DMS79 (cell line): ENCODE measurements around the gene P2RX4.
"Not testable (repeated sequence)": the region's sequence is repeated elsewhere in the genome, so short reads cannot be mapped to it uniquely, and the experiment has no call there.

Experiments used
- DNase-seq: peaks from one replicate; lab custom pipeline; 2025; lab: John Stamatoyannopoulos, UW

The P2RX4 gene

GRCh38 chr12:121277374-121277759 lies 67.4 kb downstream of the P2RX4 start:
- DNase-seq = no peak

DNA sequence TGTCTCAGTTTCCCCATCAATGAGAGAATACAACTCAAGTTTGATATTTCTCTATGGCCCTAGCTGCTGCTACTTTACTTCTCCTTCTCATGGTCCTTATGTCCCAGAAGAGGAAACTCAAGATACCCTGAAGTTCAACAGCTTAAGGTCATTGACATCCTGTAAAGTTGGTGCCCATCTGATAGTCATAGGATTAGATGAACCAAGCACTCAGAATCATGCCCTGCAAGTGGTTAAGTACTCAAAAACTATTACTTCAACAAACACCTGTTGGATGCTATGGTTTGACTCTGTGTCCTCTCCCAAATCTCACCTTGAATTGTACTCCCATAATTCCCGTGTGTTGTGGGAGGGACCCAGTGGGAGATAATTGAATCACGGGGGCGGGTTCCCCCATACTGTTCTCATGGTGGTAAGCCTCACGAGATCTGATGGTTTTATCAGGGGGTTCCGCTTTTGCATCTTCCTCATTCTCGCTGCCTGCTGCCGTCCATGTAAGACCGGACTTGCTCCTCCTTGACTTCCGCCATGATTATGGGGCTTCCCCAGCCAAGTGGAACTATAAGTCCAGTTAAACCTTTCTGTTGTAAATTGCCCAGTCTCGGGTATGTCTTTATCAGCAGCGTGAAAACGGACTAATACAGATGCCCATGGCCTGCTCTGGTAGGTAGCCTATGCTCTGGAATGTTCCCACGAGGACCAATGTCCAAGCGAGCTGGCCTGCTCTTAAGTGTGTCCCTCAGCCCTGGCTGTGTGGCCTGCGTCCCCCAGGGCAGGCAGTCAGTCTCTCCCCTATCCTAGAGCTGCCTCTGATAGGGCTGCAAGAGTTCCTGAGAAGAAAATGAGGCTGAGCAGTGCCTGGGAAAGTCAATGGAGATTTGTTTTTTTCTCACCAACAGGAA lies 68.5 kb downstream of the P2RX4 start:
- no peak for DNase-seq

DNA sequence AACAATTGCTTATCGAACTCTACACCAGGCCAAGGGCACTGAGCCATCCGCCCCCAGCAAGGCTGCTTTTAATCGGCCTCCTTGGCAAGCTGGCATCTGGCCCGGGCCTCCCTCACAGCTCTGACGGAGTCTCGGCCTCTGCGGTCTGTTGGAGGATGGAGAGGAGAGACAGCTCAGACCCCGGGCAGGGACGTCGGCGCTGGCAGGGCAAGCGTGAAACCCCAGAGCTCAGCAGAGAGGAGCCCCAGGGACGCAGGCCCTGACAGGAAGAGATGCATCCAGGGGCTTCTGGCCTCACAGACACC lies 69.1 kb downstream of the P2RX4 start:
- DNase-seq = no peak

DNA sequence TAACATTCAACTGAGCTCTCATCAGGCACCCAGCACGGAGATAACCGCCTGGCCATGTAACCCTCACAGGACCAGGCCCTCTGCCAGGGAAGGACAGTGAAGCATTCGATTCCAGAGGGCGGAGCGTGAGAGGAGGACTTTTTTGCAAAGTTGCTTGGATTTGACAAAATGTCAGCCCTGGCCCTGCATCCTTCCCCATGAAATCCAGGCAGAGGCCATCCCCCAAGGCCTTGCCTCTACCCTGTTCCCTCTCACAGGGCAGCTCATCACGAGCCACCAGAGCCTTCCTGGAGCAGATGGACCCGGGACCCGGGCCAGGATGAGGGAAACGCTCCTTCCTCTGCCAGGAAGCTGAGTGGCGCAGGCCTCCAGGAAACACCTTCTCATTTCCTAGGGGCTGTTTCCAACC lies 69.6 kb downstream of the P2RX4 start:
- DNase-seq = no peak

DNA sequence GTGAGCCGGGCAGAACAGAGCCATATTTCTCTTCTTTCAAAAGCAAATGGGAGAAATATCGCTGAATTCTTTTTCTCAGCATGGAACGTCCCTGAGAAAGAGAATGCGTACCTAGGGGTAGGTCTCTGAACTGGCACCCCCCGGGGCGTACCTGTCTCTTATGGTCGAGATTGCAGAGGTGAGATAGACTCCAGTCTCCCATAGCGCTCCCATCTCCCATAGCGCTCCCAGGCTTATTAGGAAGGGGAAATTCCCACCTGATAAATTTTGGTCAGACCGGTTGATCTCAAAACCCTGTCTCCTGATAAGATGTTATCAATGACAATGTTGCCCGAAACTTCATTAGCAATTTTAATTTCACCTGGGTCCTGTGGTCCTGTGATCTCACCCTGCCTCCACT lies 70.6 kb downstream of the P2RX4 start:
- DNase-seq = not testable (repeated sequence)

- DNase-seq = not testable (repeated sequence)
Measured at GRCh38 chr12:121281116-121281515, 71.2 kb downstream of the P2RX4 start.

DNA sequence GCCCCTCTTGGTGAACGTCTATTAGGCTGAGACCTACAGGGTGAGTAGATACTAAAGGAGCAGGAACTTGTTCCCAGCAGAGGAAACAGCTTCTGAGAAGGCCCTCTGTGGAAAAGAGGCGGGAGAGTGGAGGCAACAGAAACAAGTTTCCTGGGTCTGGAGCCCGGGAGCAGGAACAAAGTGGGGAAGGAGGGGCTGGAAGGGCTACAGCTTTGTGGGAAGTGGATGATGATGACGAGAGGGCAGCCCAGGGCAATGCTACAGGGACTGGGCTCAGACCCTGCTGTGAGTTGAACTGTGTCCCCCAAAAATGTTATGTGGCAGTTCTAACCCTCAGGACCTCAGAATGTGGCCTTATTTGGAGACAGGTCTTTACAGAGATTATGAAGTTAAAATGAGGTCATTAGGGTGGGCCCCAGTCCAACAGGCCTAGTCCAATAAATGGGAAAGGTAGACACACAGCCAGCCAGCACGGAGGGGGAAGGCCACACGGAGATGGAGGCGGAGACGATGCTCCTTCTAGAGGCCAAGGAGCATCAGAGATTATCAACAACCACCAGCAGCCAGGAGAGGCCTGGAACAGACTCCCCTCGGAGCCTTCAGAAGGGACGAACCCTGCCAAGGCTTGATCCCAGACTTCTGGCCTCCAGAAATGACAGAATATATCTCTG lies 72.3 kb downstream of the P2RX4 start:
- no peak for DNase-seq

DNA sequence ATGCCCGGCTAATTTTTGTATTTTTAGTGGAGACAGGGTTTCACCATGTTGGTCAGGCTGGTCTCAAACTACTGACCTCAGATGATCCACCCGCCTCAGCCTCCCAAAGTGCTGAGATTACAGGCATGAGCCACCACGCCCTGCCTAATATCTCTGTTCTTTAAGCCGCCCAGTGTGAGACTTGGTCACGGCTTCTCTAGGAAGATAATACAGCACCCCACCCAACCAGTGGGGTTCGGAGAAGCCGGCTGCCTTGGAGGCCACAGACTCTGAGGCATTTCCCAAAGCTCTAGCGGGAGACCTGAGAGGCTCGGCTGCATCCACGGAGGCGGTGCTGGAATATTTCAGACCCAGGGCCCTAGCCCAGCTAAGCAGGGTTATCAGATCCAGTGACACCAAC lies 73.0 kb downstream of the P2RX4 start:
- DNase-seq = not testable (repeated sequence)

GRCh38 chr12:121283388-121283787 lies 73.5 kb downstream of the P2RX4 start:
- DNase-seq = no peak
